Right ventricle myocardium superior (tissue), 1 donor: Measurements from ENCODE around the gene PLEKHJ1. TPM values are rescaled to one million over a fixed set of nuclear protein-coding genes. Genes with fewer than 3 reads are reported as not detected.
A peak's percentile ranks its signal among the peaks of the same experiment; 100 is the strongest.
"Not testable (repeated sequence)": the region's sequence is repeated elsewhere in the genome, so short reads cannot be mapped to it uniquely, and the experiment has no call there.

ENCODE experiments used
- ATAC-seq: fragments of 200-7000 bp; cut with Tn5 transposase; one replicate; pipeline ENCODE4 v1.9.1; 2020; ENCODE audit warnings: mild to moderate bottlenecking; ENCODE audit not compliant: poor library complexity
- DNase-seq: peaks from one replicate; pipeline ENCODE4 v3.0.0-alpha.2; 2020
- intact Hi-C: fragments of 100-400 bp; cut with DNase I; formaldehyde crosslinking; loops from one replicate; pipeline ENCODE4 v1.11.2; 2022
- long read RNA-seq: library from polyadenylated mRNA; unstranded; transcript quantifications from one replicate; pipeline ENCODE4 v2.0.0, GENCODE V29; 2021
- total RNA-seq: library from RNA; stranded (reverse); fragmentation: NEBNext Ultra II Directional; extraction: Animal tissue kit (Norgen Biotek cat#: 25700); gene quantifications from one replicate; pipeline ENCODE4 v1.2.1, GENCODE V29; 2021
- donor health status: DM: no; HTN: yes; CAD: no; lungs with severe emphysema.

The PLEKHJ1 gene
- 59.6 TPM for total RNA-seq
- long read RNA-seq, transcript PLEKHJ1-201 (6 exons, 1,206 nt): major isoform, 143 of 156 reads
- long read RNA-seq, partial matches to known transcripts: 3 of 156 reads
- long read RNA-seq, other reads (novel, unspliced or antisense): 7 of 156 reads

- peak; percentile 94 for ATAC-seq
- intact Hi-C loops: loop anchor here (5.0 kb wide), 2 partner anchors 36 to 79 kb away; no protein-coding TSS in a partner anchor
- DNase-seq: peak; percentile 98
These were observed at the start of gene PLEKHJ1, which contains the start of gene SF3A2 for GRCh38 chr19:2236314-2237050. Gene PLEKHJ1 (minus strand): TSS chr19:2236329. CDS start chr19:2236248, 81 bp downstream. Gene SF3A2 (plus strand): TSS chr19:2236824. CDS start chr19:2243419, 6,595 bp downstream.

- DNase-seq (no peak), ATAC-seq (no peak)
- intact Hi-C loops: no loop called here
These were observed 47.8 kb upstream of the PLEKHJ1 start for GRCh38 chr19:2283835-2284507.

GRCh38 chr19:2282862-2283237 lies 46.7 kb upstream of the PLEKHJ1 start:
- no peak for DNase-seq
- intact Hi-C loops: no loop called here
- no peak for ATAC-seq

GRCh38 chr19:2282062-2282861 lies 46.1 kb upstream of the PLEKHJ1 start, which contains the start of gene PEAK3:
Gene PEAK3 (minus strand): TSS chr19:2282175. CDS start chr19:2280931, 1,244 bp downstream.
- DNase-seq (peak; percentile 91), ATAC-seq (peak; percentile 91)
- intact Hi-C loops: no loop called here

- ATAC-seq: peak; percentile 29
- intact Hi-C loops, DNase-seq: not testable (repeated sequence)
These were observed 45.3 kb upstream of the PLEKHJ1 start for GRCh38 chr19:2281265-2282061.

GRCh38 chr19:2280633-2281264 lies 44.6 kb upstream of the PLEKHJ1 start:
- DNase-seq: no peak
- no peak for ATAC-seq
- intact Hi-C loops: no loop called here

GRCh38 chr19:2278459-2279158 lies 42.5 kb upstream of the PLEKHJ1 start:
- intact Hi-C loops: loop anchor here (5.0 kb wide), 1 partner anchor 39 kb away; no protein-coding TSS in a partner anchor
- DNase-seq: no peak
- no peak for ATAC-seq

GRCh38 chr19:2277138-2277537 lies 41.0 kb upstream of the PLEKHJ1 start:
- DNase-seq (no peak), ATAC-seq (no peak)
- intact Hi-C loops: loop anchor here (5.0 kb wide), 1 partner anchor 40 kb away; no protein-coding TSS in a partner anchor

GRCh38 chr19:2276429-2276986 lies 40.4 kb upstream of the PLEKHJ1 start:
- ATAC-seq (no peak), DNase-seq (no peak)
- intact Hi-C loops: loop anchor here (5.0 kb wide), 1 partner anchor 41 kb away; no protein-coding TSS in a partner anchor

- ATAC-seq (peak; percentile 31), DNase-seq (peak; percentile 73)
- intact Hi-C loops: loop anchor here (5.0 kb wide), 1 partner anchor 41 kb away; no protein-coding TSS in a partner anchor
These were observed 39.7 kb upstream of the PLEKHJ1 start for GRCh38 chr19:2275588-2276428.

- ATAC-seq: peak; percentile 36
These were observed 38.9 kb upstream of the PLEKHJ1 start for GRCh38 chr19:2274931-2275535.

GRCh38 chr19:2274185-2274711 lies 38.1 kb upstream of the PLEKHJ1 start:
- ATAC-seq (no peak), DNase-seq (no peak)
- intact Hi-C loops: loop anchor here (5.0 kb wide), 1 partner anchor 37 kb away; the partner anchor contains the start of genes PLEKHJ1 and SF3A2

More at GRCh38 chr19:2274931-2275535, 38.9 kb upstream of the PLEKHJ1 start:
- intact Hi-C loops: loop anchor here (5.0 kb wide), 2 partner anchors 38 to 42 kb away; partner anchors contain the start of genes PLEKHJ1 and SF3A2
- DNase-seq: peak; percentile 78

GRCh38 chr19:2273356-2274184 lies 37.4 kb upstream of the PLEKHJ1 start:
- intact Hi-C loops: loop anchor here (5.0 kb wide), 1 partner anchor 36 kb away; the partner anchor contains the start of genes PLEKHJ1 and SF3A2
- ATAC-seq: peak; percentile 21
- peak; percentile 85 for DNase-seq
